Stimulated activated CD4-positive, alpha-beta T cell treated with anti-CD3 and anti-CD28 coated beads, Interleukin-4, amount 100 ng/mL, for 48 hours (primary cell): ENCODE measurements around the gene DAB1.

Source experiments
- DNase-seq, 2 donors: peaks; one replicate each; pipeline ENCODE4 v3.0.0-alpha.2; 2020; ENCODE audit warnings: low read depth in 2 of 2

The DAB1 gene

DNA sequence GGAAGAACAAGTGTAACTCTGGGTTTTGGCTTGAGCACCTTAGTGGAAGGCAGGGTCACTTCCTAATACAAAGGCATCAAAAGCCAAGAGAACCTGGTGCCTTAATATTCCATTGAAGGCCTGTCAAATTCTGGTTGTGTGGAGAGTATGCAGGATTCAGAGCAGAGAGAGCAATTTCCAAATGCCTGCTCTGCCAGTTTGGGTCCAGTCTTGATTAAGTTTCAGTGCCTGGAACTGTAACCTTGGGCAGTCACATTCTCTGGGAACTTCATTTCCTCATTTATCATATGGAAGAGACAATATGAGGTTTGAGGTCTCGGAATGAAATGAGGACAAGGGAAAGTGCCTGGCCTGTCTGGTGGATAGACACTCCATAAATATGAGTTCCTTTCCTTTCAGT, 260.1 kb downstream of the DAB1 start:
- no peak for DNase-seq

DNA sequence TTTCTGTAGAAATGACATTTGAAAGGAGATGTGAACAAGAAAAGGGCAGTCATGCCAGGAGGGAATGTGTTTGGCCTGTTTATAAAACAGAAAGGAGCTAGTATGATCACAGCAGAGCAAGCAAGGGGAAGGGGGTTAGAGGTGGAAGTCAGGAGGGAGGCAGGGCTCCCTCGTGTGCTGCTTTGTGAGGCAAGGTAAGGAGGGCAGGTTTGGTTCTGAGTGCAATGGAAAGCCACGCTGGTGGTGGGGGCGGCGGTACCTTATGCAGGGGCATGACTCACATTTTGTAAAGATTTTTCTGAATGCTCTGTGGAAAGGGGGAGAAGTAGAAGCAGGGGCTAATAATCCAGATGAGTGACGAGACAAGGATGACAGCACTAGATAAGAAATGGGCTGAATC, 260.5 kb downstream of the DAB1 start:
- no peak for DNase-seq

GRCh38 chr1:57162607-57163261, 261.1 kb downstream of the DAB1 start:
- DNase-seq = no peak

DNA sequence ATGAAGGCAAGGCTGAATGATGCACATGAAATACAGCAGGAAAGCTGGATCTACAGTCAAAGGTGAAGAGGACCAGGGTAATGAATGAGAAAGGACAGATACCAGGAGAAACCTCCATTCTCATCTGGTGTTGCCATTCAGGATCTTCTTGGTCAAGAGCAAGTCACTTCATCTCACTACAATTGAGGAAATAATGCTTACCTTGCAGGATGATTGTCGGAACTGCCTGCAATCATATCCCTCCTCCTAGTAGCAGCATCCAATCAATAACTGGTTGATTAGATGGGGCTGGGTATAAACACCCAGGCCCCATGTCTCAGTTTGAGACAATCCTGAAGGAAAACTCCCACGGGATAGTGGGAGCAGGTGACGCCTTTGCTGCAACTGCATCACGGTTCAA, 263.3 kb downstream of the DAB1 start:
- DNase-seq = no peak

GRCh38 chr1:57158604-57158998, 265.3 kb downstream of the DAB1 start:
- no peak for DNase-seq

DNA sequence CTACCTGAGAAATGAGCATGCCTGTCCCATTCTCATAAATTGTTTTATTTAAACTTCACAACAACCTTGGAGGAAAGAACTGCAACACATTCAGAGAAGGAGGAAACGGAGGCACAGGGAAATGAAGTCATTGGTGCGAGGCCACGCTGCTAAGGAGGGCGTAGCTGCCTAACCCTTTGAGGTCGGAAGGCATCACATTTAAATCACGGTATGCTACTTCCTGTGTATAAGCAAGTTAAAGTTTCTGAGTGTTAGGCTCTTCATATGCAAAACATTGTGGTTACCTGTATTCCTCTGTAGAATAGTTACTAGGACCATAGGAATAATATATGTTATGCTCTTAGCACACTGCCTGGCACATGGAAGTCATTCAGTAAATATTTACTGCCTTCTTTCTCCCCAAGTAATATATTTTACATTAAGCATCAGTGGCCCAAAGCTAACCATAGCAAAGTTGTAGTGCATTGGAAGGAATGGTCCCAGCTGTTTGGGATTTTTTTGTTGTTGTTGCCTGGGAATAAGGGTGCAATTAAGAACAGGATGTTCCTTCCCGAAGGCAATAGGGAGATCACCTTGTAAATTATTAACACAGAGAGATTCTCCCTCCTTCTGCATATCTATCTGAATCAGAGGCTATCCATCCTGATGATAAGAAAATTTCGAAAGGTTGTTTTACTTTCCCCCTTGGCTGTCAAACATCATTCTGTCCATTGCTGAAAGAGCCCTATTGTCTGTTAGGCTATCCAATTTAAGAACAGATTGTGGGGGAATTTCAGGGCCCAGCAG, 265.8 kb downstream of the DAB1 start:
- DNase-seq = no peak

- DNase-seq = no peak
Observed at GRCh38 chr1:57156907-57157306, 267.0 kb downstream of the DAB1 start.

GRCh38 chr1:57146100-57146499, 277.8 kb downstream of the DAB1 start:
- DNase-seq = no peak

GRCh38 chr1:57142999-57143398, 280.9 kb downstream of the DAB1 start:
- no peak for DNase-seq

- DNase-seq = no peak
Observed at GRCh38 chr1:57142169-57142568, 281.7 kb downstream of the DAB1 start.

- DNase-seq = no peak
Observed at GRCh38 chr1:57138432-57139078, 285.3 kb downstream of the DAB1 start.

DNA sequence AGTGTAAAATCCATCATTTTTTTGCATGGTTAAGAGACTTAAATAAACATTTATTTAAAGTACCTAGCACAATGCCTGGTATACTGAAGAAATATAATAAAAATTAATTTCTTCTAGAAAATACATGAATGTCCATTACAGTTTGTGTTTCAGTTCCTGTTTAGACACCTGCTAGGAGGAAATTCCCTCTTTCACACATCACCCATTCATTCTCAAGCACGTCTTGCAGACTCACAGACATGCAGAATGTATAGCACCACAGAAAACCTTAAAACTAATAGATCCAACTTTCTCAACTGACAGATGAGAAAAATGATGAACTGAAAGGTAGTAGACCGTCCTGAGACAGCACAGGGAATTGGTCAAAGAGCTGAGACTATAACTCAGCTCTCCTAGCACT, 285.9 kb downstream of the DAB1 start:
- no peak for DNase-seq

GRCh38 chr1:57134803-57135202, 289.1 kb downstream of the DAB1 start:
- DNase-seq = no peak

GRCh38 chr1:57133686-57134085, 290.2 kb downstream of the DAB1 start:
- no peak for DNase-seq

DNA sequence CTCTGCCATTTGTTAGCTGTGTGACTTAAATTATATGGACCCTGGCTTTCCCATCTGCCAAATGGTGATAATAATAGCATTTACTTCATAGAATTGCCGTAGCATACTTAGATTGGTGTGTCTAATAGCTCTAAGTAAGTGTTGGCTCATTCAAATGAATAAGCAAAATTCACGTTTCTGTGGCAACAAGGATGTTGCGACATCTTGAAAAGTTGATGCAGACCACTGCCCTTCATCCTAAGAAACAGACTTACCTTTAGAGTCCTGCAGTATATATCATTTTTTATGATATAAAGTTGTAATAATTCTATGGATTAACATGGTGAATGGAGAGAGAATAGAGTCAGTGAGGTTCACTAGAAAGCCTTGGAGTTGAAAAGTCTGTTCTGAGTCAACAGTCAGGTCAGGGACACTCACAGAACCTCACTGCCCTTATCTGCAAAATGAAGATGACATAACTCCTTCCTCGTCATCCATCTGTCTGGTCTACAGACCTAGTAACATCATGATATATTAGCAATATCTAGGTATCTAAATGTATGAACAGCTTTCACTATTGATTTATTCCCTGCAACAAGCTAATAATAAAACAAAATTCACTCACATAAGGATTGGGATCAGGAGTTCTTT, 290.8 kb downstream of the DAB1 start:
- DNase-seq = no peak

DNA sequence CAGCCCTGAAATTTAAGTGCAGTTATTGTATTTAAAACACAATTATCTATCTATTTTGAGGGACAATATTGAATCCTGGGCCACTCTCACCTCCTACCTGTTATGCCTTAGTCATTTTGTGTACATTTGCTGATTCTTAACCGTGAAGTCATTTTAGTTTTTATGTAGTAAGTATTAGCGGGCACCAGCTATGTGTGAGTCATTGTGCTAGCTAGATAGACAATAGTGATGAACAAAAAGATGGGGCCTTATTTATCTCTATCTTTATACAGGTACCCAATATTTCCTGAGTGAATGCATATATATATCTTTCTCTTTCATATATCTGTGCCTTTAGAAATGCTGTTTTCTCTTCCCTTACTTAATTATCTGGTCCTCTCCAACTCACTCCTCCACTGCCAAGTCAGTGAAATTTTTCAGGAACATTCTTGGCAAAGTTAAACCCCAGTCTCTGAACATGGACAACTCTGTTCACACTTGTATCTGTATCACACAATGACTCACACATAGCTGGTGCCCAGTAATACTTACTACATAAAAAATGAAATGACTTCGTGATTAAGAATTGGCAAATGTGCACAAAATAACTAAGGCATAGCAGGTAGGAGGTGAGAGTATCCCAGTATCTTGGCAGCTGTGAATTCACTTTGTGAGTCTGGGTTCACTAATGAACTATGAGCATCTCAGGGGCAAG, 292.0 kb downstream of the DAB1 start:
- DNase-seq = no peak

GRCh38 chr1:57131257-57131656, 292.6 kb downstream of the DAB1 start:
- DNase-seq = no peak

DNA sequence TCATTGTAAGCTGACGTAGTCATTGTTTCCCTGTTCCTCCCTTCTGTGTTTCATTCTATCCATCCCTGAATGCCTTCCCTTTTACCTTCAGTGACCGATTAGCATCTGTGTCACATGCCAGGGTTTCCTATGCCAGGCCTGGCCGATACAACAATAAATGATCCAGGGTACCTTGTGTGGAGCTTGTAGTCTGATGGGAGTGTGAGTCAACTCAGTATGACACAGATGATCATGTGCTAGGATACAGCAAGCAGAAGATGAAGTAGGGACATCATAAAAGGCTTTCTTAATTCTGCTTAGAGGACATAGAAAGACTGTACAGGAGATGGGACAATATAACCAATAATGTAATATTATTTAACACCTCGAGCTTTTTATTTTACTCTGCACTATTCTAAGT, 294.0 kb downstream of the DAB1 start:
- no peak for DNase-seq

GRCh38 chr1:57127976-57128375, 295.9 kb downstream of the DAB1 start:
- DNase-seq = no peak

DNA sequence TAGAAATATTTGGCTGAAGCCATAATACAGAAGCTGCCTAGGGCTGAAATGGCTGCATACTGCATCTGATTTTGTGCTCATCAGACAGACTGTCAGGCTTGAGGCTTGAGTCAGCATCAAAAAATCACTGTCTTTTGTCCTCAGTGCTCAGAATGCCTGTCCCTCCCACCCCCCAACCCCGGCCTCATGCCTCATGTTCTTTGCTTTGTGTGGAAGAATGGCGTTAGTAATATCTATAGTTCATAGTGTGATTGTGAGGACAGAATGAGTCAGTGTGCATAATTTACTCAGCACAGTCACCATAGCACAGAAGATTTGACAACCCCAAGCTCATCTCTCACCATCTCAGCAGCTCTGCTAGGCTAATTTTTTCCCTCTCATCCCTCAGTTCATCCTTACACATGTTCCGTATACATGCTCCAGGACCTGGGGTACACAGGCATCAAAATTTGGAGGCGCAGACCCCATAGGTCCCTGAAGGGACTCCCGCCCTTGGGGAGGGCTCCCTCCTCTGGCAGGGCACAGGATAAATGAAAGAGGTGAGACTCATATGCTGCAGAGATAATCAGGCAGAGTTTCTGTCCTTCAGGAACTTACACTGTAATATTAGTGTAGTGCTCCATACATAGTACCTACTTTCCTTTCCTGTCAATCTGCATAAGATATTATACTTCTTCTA, 299.0 kb downstream of the DAB1 start:
- DNase-seq = no peak

GRCh38 chr1:57124170-57124569, 299.7 kb downstream of the DAB1 start:
- DNase-seq = no peak
